NCI-H510A treated with DMSO at 0.1 percent for 48 hours (cell line): Measurements from ENCODE around the gene PRM1.
"Not testable (repeated sequence)": the region's sequence is repeated elsewhere in the genome, so short reads cannot be mapped to it uniquely, and the experiment has no call there.

Experiments
- DNase-seq: peaks from one replicate; lab custom pipeline; 2025; lab: John Stamatoyannopoulos, UW

The PRM1 gene

DNA sequence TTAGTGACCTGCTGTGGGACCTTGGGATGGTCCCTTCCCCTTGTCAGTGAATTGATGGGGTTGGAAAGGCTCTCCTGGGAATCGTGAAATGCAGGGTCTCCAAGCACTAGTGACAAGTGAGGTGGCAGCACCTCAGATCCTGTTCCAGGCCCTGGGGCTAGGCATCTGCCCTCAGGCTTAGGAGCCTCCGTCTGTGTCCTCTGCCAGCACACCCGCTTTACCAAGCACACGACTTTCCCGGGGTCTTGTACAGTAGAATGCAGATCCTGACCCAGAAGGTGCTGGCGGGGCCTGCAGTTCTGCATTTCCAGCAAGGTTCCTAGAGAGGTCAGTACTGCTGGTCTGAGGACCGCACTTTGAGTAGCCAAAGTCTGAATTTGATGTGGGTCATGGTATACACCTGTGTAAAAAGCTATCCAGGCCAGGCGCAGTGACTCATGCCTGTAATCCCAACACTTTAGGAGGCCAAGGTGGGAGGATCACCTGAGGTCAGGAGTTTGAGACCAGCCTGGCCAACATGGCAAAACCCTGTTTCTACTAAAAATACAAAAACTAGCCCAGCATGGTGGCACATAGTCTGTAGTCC, 33.3 kb upstream of the PRM1 start:
- no peak for DNase-seq

DNA sequence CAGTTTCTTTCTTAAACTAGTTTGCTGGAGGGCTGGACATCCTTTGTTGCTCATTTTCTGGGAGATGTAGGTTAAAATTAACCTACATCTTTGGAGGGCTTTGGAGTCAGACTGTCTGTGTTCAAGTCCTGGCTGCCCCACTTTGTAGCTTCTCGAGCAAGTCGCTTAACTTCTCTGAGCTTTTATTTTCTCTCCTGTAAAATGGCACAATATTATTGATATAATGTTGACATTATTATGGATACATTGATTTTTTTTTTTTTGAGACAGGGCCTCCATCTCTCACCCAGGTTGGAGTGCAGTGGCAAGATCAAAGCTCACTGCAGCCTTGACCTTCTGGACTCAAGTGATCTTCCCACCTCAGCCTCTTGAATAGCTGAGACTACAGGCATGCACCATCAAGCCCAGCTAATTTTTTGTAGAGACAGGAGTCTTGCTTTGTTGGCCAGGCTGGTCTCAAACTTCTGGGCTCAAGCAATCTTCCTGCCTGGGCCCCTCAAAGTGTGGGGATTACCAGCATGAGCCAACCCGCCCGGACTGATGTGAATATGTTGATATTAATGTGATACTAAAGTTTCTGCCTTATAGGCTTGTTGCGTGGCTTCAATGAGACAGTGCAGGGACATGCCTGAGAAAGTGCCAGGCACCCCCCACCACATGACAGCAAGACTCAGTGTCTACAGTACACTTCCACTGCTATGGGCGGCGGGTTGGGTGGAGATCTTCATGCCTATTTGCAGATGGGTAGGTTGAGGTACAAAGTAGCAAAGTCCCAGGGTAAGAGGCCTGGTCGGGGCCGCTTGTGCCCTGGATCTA, 32.6 kb upstream of the PRM1 start:
- no peak for DNase-seq

DNA sequence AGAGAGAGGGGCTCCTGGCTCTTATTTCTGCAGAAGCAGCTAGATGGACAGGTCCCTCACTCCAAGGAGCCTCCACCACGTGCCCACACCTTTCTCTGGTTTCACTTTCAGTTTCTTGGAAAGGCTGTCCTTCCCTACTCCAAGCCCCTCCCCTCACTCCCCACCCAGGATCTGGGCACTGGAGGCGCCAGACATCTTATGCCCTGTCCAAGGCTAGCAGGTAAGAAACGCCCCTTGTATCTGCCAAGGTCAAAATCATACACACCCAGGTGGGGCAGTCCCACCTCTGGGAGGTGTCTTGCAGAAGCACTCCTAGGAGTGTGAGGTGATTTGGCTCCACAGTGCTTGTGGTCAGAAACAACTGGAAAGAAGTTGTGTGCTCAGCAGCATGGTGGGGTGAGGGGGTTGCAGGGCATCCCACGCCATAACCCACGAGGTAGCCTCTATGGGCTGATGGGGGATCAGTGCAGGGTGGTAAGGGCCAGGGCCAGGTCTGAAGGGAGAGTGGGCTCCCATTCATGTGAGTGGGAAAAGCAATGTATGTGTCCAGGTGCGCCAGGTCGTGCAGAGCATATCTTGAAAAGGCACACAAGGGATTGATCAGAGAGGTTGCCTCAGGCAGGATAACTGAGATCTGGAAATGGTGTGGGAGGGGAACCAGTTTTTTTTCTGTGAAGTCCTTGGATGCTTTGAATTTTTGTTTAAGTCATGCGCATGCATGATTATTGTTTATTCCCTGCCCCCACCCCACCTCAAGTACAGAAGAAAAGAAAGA, 31.8 kb upstream of the PRM1 start:
- no peak for DNase-seq

GRCh38 chr16:11310997-11311561, 29.9 kb upstream of the PRM1 start:
- DNase-seq = no peak

DNA sequence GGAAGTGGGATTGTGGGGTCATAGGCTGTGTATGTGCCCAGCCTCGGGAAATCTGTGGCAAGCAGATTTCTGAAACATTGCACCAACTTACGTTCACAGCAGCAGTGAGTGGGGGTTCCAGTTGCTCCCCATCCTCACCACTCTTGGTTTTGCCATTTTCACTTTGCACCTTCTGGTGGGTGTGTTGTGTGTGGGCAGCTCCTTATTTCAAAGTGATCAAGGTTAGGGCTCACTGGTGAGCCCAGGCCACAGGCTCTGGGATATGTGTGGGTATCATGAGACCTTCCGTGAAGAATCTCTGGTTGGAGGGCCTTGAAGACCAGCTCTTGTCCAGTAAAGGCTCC, 29.5 kb upstream of the PRM1 start:
- no peak for DNase-seq

DNA sequence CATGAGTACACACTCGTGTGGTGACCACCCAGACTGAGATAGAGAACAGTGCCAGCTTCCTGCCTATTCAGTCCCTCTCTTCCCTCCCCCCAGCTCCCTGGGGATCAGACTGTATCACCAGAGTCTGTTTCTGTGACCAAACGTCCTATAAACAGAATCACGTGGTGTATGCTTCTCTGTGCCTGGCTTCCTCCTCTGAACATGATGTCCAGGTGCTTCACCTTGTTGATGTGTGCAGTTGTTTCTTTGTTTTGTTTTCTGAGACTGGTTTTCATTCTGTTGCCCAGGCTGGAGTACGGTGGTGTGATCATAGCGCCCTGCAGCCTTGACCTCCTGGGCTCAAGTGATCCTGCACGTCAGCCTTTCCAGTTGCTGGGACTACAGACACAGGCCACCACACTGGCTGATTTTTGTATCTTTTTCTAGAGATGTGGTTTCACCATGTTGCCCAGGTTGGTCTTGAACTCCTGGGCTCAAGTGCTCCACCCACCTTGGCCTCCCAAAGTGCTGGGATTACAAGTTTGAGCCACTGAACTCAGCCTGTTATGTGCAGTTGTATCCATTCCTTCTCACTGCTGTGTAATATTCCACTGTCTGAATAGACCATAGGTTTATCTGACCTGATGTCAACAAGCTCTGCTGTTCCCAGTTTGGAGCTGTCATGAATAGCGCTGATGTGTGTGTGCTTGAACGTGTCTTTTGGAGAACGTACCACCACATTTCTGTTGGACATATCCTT, 28.9 kb upstream of the PRM1 start:
- no peak for DNase-seq

DNA sequence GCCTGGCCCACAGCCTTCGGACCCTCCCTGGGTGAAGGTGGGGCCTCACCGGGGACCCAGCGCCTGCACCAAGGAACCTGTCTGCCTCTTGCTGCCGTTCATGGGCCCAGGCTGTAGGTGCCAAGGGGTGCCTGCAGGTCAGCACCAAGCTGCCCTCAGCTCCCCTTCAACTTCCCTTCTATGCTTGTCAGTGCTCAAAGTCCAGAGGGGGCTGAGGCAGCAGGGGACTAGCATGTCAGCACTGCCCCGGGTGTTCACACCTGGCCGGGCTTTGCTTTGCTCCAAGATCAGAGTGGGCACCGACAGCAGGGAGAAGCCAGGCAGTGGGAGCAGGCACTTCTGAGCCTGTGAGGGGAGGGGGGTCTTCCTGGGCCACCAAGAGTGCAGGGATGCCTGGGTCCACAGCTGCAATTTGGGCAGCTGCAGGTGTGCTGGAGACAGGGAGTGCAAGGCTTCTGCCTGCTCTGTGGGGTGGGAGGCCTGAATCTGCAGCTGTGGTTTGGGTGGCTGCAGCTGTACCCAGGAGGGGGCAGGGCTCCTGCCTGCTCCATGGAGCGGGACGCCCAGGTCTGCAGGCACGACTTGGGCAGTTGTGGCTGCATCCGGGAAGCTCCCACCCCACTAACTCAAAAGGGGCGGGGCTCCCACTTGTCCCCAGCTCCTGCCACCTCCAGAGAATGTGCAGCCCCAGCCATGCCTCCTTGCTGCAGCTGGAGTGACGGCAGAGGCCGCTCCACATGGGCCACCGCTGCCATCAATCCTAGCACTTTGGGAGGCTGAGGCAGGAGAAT, 27.6 kb upstream of the PRM1 start:
- peak; percentile 77 for DNase-seq

- DNase-seq = peak; percentile 7
Observed at GRCh38 chr16:11307639-11308492, 26.7 kb upstream of the PRM1 start.

- no peak for DNase-seq
Observed at GRCh38 chr16:11306997-11307638, 26.0 kb upstream of the PRM1 start.

DNA sequence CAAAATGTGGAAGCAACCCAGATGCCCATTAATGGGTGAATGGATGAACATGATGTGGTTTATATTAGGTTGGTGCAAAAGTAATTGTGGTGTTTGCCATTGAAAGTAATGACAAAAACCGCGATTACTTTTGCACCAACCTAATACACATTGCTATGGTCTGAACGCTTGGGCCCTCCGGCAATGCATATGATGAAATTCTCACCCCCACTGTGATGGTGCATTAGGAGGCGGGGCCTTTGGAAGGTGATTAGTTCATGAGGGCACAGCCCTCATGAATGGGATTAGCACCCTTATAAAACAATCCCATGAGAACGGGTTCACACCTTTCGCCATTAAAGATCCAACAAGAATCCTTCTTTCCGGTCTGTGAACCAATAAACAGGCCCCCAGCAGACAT, 25.3 kb upstream of the PRM1 start:
- DNase-seq = no peak

DNA sequence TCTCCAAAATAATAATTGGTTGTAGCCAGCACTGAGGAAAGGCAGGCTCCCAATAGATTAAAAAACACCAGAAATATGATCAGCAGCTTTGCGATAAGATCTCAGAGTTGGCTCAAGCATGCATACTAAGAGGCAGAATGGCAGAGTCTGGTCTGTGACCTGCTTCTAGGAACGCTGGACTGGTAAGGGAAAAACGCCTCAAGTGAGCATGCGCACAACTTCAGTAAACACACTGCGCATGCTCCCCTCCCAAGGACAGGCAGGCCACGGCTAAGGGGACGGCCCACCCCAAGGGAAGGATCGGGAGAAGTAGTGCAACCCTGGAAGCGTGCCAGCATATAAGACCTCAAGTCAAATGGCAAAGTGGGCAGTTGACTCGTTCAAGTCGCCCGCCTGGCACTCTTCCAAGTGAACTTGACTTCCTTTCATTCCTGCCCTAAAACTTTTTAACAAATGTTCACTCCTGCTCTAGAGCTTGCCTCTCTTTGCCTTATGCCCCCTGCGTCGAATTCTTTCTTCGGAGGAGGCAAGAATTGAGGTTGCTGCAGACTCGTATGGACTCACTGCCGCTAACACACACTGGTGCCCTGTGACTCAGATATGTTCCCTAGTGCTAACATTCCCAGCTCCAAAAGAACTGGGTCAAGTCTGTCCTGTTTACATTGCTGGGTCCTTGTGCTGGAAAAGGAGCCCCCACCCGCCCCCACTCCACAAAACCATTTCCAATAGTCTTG, 22.4 kb upstream of the PRM1 start:
- peak; percentile 34 for DNase-seq

- peak; percentile 67 for DNase-seq
Observed at GRCh38 chr16:11302977-11303376, 21.8 kb upstream of the PRM1 start.

- DNase-seq = no peak
Observed at GRCh38 chr16:11301645-11302501, 20.7 kb upstream of the PRM1 start.

DNA sequence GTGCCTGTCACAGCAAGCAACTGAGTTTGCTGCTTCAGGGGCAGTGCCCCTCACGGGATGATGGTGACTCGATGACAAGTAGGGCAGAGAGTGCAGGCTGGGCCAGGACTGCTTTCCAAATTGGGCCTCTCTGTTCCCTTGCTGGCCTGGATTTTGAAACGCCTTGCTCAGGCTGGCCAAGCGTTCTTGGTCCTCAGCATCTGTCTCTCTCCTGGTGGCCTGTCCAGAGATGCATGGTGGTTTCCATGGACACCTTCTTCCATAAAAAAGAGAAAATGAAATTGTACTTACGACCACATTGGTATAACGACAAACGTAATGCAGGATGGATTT, 19.4 kb upstream of the PRM1 start:
- DNase-seq = no peak

DNA sequence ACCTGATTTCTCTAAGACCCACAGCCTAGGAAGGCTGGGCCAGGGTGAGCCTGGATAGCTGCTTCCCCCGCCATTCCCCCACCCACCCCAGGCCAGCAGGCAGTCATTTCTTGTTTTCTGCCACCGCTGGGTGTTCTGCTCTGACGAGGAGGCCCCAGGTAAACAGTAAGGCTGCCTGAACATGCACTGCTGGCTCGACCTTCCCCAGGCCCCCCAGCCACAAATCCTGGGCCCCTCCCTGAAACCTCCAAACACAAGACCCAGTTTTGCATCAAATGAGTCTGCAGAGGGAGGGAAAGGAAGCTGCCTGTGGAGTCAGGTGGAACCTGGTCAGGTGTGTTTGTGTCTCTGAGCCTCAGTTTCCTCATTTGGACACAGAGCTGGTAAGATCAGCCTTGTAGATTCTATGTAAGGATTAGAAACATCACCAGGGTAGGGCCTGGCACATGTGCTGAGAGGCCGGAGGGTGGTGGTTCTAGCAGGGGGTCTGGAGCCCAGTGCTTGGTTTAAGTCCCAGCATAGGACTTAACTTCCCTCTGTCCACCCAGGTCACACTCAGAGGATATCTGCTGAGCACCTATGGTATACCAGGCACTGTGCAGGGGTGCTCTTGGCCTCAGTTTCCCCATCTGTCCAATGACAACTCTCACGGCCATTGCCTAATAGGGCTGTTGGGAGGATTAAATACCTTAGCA, 18.9 kb upstream of the PRM1 start:
- no peak for DNase-seq

DNA sequence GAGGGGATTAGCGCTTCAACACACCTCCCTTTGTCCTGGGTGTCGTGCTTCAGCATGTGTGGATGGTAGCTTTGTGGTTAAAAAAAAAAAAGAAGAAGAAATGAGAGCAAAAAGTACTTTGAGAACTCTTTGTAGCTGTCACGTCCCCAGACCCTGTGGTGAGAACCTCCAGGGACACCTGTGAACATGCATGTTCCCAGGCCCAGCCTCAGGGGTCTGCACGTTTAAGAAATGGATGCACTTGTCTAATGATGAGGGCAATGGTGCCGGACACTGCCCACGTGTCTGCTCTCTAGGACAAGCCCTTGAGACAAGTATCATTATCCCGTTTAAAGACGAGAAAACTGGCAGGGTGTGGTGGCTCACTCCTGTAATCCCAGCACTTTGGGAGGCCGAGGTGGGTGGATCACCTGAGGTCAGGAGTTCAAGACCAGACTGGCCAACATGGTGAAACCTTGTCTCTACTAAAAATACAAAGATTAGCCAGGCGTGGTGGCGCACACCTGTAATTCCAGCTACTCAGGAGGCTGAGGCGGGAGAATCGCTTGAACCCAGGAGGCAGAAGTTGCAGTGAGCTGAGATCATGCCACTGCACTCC, 17.9 kb upstream of the PRM1 start:
- not testable (repeated sequence) for DNase-seq
